Head of caudate nucleus (tissue), 42 donors: ENCODE results near the gene TMX1.
A peak's percentile ranks its signal among the peaks of the same experiment; 100 is the strongest.
"Not testable (repeated sequence)": the region's sequence is repeated elsewhere in the genome, so short reads cannot be mapped to it uniquely, and the experiment has no call there.

Source experiments
- DNase-seq, 42 donors: peaks; one replicate each; pipeline versions ENCODE4 v3.0.0 to v3.0.0-alpha.2; 2020 to 2021; ENCODE audit warnings: mixed read lengths in 7 of 42
- intact Hi-C: fragments of 100-400 bp; cut with DNase I; formaldehyde crosslinking; loops from one replicate; pipeline ENCODE4 v1.15.0; 2022

Gene TMX1

GRCh38 chr14:51239813-51240803 is at the start of gene TMX1:
Gene TMX1 (plus strand): TSS chr14:51240247. CDS start chr14:51240293, 46 bp downstream.
- peak; percentile 89 to 98 (median 95) for DNase-seq
- intact Hi-C loops, result no loop called here

- intact Hi-C loops, result no loop called here
- DNase-seq, result no peak
Measured at GRCh38 chr14:51201890-51202289, 38.2 kb upstream of the TMX1 start.

GRCh38 chr14:51202914-51203665 is 37.0 kb upstream of the TMX1 start:
- intact Hi-C loops, result no loop called here
- no peak for DNase-seq

GRCh38 chr14:51203881-51204280 is 36.2 kb upstream of the TMX1 start:
- no peak for DNase-seq
- intact Hi-C loops, result no loop called here

- DNase-seq, result no peak
- intact Hi-C loops, result no loop called here
Measured at GRCh38 chr14:51205486-51205885, 34.6 kb upstream of the TMX1 start.

GRCh38 chr14:51206462-51206861 is 33.6 kb upstream of the TMX1 start:
- intact Hi-C loops, result no loop called here

GRCh38 chr14:51207621-51208020 is 32.4 kb upstream of the TMX1 start:
- no peak for DNase-seq
- intact Hi-C loops, result no loop called here

More at GRCh38 chr14:51206462-51206861, 33.6 kb upstream of the TMX1 start:
- DNase-seq, result no peak

GRCh38 chr14:51208982-51209381 is 31.1 kb upstream of the TMX1 start:
- DNase-seq, result no peak
- intact Hi-C loops, result no loop called here

- DNase-seq, result no peak
- intact Hi-C loops, result no loop called here
Measured at GRCh38 chr14:51209457-51209856, 30.6 kb upstream of the TMX1 start.

GRCh38 chr14:51210594-51210993 is 29.5 kb upstream of the TMX1 start:
- DNase-seq, result peak in 1 of 42 donors; percentile 47
- intact Hi-C loops, result no loop called here

- intact Hi-C loops, result no loop called here
- DNase-seq, result no peak
Measured at GRCh38 chr14:51211149-51211548, 28.9 kb upstream of the TMX1 start.

- intact Hi-C loops, result no loop called here
- DNase-seq, result no peak
Measured at GRCh38 chr14:51216602-51217001, 23.4 kb upstream of the TMX1 start.

GRCh38 chr14:51219473-51220448 is 20.3 kb upstream of the TMX1 start:
- intact Hi-C loops, result loop anchor here (10.0 kb wide), 2 partner anchors 125 to 265 kb away; partner anchors contain the start of gene TRIM9
- peak in 15 of 42 donors; percentile 11 to 68 (median 31) for DNase-seq

- DNase-seq, result not testable (repeated sequence)
- intact Hi-C loops, result loop anchor here (10.0 kb wide), 2 partner anchors 129 to 269 kb away; partner anchors contain the start of gene TRIM9
Measured at GRCh38 chr14:51223463-51223862, 16.6 kb upstream of the TMX1 start.

- intact Hi-C loops, result loop anchor here (10.0 kb wide), 2 partner anchors 130 to 270 kb away; partner anchors contain the start of gene TRIM9
Measured at GRCh38 chr14:51224551-51224950, 15.5 kb upstream of the TMX1 start.

GRCh38 chr14:51225751-51226150 is 14.3 kb upstream of the TMX1 start:
- no peak for DNase-seq

More at GRCh38 chr14:51224551-51224950, 15.5 kb upstream of the TMX1 start:
- DNase-seq, result peak in 25 of 42 donors; percentile 8 to 74 (median 38)

GRCh38 chr14:51228391-51228790 is 11.7 kb upstream of the TMX1 start:
- no peak for DNase-seq
- intact Hi-C loops, result loop anchor here (10.0 kb wide), 2 partner anchors 134 to 274 kb away; partner anchors contain the start of gene TRIM9

More at GRCh38 chr14:51225751-51226150, 14.3 kb upstream of the TMX1 start:
- intact Hi-C loops, result loop anchor here (10.0 kb wide), 2 partner anchors 131 to 271 kb away; partner anchors contain the start of gene TRIM9

- no peak for DNase-seq
- intact Hi-C loops, result loop anchor here (10.0 kb wide), 2 partner anchors 134 to 274 kb away; partner anchors contain the start of gene TRIM9
Measured at GRCh38 chr14:51228890-51229289, 11.2 kb upstream of the TMX1 start.
